Chondrocyte (in vitro differentiated cells): ENCODE measurements around the gene STEAP1B. TPM values are rescaled to one million over a fixed set of nuclear protein-coding genes. Genes with fewer than 3 reads are reported as not detected.
A peak's percentile ranks its signal among the peaks of the same experiment; 100 is the strongest.

Source experiments
- DNase-seq: peaks from one replicate; pipeline ENCODE4 v3.0.0; 2021; ENCODE audit warnings: mixed read lengths, low spot score
- H3K27ac Mint-ChIP-seq: one replicate; pipeline ENCODE4 v1.8.0; 2021; ENCODE audit warnings: mild to moderate bottlenecking, moderate library complexity, mixed read lengths; ENCODE audit not compliant: unreplicated experiment
- H3K27me3 Mint-ChIP-seq: 2 replicates; pipeline ENCODE4 v1.8.0; 2021; ENCODE audit warnings: low read depth, mixed read lengths
- H3K36me3 Mint-ChIP-seq: 2 replicates; pipeline ENCODE4 v1.8.0; 2021; ENCODE audit warnings: low read depth, mixed read lengths
- H3K4me1 Mint-ChIP-seq: 2 replicates; pipeline ENCODE4 v1.8.0; 2021; ENCODE audit warnings: low read depth, mild to moderate bottlenecking, mixed read lengths
- H3K4me3 Mint-ChIP-seq: one replicate; pipeline ENCODE4 v1.8.0; 2021; ENCODE audit warnings: mild to moderate bottlenecking, moderate library complexity, mixed read lengths; ENCODE audit not compliant: unreplicated experiment
- H3K9me3 Mint-ChIP-seq: 2 replicates; pipeline ENCODE4 v1.8.0; 2021; ENCODE audit warnings: low read depth, mixed read lengths
- CTCF ChIP-seq: fragments of 200-600 bp; sonication (generic); IDR thresholded peaks from 2 replicates; pipeline ENCODE4 v1.5.0; 2021; ENCODE audit warnings: antibody characterized with exemption, mild to moderate bottlenecking, moderate library complexity
- total RNA-seq: library from RNA; stranded (reverse); gene quantifications from 3 replicates; pipeline ENCODE4 v1.2.1, GENCODE V29; 2021

STEAP1B gene
- total RNA-seq, 1 donor from 2014 or later = 4.2 TPM

GRCh38 chr7:22387583-22387982 is 112.4 kb downstream of the STEAP1B start:
- TF ChIP-seq CTCF = no peak
- Mint-ChIP-seq H3K4me3 (no peak overlapping the region), H3K9me3 (peaks cover 2% of the 10 kb centered on the region), H3K27ac (peak overlapping the region; percentile 79), H3K36me3 (no peaks in the 10 kb centered on the region), H3K27me3 (no peaks in the 10 kb centered on the region), H3K4me1 (peaks cover 38% of the 10 kb centered on the region)
- DNase-seq = no peak

GRCh38 chr7:22386865-22387264 is 113.1 kb downstream of the STEAP1B start:
- Mint-ChIP-seq H3K27me3 (no peaks in the 10 kb centered on the region), H3K4me1 (peaks cover 38% of the 10 kb centered on the region), H3K27ac (no peak overlapping the region), H3K36me3 (no peaks in the 10 kb centered on the region), H3K4me3 (no peak overlapping the region), H3K9me3 (peaks cover 2% of the 10 kb centered on the region)
- no peak for TF ChIP-seq CTCF
- no peak for DNase-seq

GRCh38 chr7:22386206-22386858 is 113.7 kb downstream of the STEAP1B start:
- Mint-ChIP-seq H3K27me3 (no peaks in the 10 kb centered on the region), H3K27ac (no peak overlapping the region), H3K9me3 (peaks cover 2% of the 10 kb centered on the region), H3K4me1 (peaks cover 38% of the 10 kb centered on the region), H3K4me3 (no peak overlapping the region), H3K36me3 (no peaks in the 10 kb centered on the region)
- no peak for DNase-seq
- TF ChIP-seq CTCF = no peak

- Mint-ChIP-seq H3K27me3 (no peaks in the 10 kb centered on the region), H3K36me3 (no peaks in the 10 kb centered on the region), H3K4me1 (peaks cover 38% of the 10 kb centered on the region), H3K27ac (no peak overlapping the region), H3K9me3 (peaks cover 2% of the 10 kb centered on the region), H3K4me3 (no peak overlapping the region)
- TF ChIP-seq CTCF = no peak
- DNase-seq = no peak
These were observed 114.7 kb downstream of the STEAP1B start for GRCh38 chr7:22385326-22385725.

GRCh38 chr7:22380333-22380732 is 119.7 kb downstream of the STEAP1B start:
- Mint-ChIP-seq H3K4me1 (peaks cover 30% of the 10 kb centered on the region), H3K27me3 (no peaks in the 10 kb centered on the region), H3K36me3 (no peaks in the 10 kb centered on the region), H3K4me3 (no peak overlapping the region), H3K9me3 (no peaks in the 10 kb centered on the region), H3K27ac (no peak overlapping the region)
- no peak for TF ChIP-seq CTCF
- DNase-seq = no peak
